Measurements from ENCODE around the gene DHRS7C. TPM values are rescaled to one million over a fixed set of nuclear protein-coding genes. Genes with fewer than 3 reads are reported as not detected.

Gene DHRS7C
- polyA plus RNA-seq, 1 donor (not counting 4 experiments of a cell fraction or from before 2014, with no cell fraction given) = not detected

GRCh38 chr17:9816472-9816871, 25.1 kb upstream of the DHRS7C start:
- H3K4me1 ChIP-seq (ENCODE audit: control insufficient read depth, extremely low read depth, insufficient read depth, low read length) = no peaks in the 10 kb centered on the region
- no peak overlapping the region for H3K4me2 ChIP-seq (ENCODE audit: control insufficient read depth, extremely low read depth, insufficient read depth, low read depth, low read length)
- no peaks in the 10 kb centered on the region for H3K79me2 ChIP-seq (ENCODE audit: control insufficient read depth, insufficient read depth, low read length)
- no peaks in the 10 kb centered on the region for H3K36me3 ChIP-seq (ENCODE audit: control insufficient read depth in 2 of 2, extremely low read depth in 1 of 2, insufficient read depth in 2 of 2, low read length in 2 of 2)
- DNase-seq (ENCODE audit: low read depth, low spot score) (no peak), FAIRE-seq (no peak)
- TF ChIP-seq EZH2 (IDR thresholded peaks at IDR 0.05; ENCODE audit: low read length) (no peak), CTCF (optimal IDR thresholded peaks at IDR 0.05 in 1 of 3, IDR thresholded peaks at IDR 0.05 in 1 of 3, conservative IDR thresholded peaks at IDR 0.05 in 1 of 3; ENCODE audit: extremely low read depth in 1 of 3, insufficient read depth in 2 of 3, low read length in 3 of 3) (no peak)
- no peak overlapping the region for H3K9ac ChIP-seq (ENCODE audit: control insufficient read depth, extremely low read depth, insufficient read depth, low read length)
- no peaks in the 10 kb centered on the region for H4K20me1 ChIP-seq (ENCODE audit: control insufficient read depth, extremely low read depth, insufficient read depth, low read length)
- no peaks in the 10 kb centered on the region for H3K27me3 ChIP-seq (ENCODE audit: control insufficient read depth, extremely low read depth, insufficient read depth, low read length)
- dilution Hi-C loops (cut with MboI; ENCODE audit: extremely low pct_ligation_motif_present, low sequenced_read_pairs) = no loop called here
- no peak overlapping the region for H3K4me3 ChIP-seq (ENCODE audit: control insufficient read depth in 2 of 3, extremely low read depth in 1 of 3, insufficient read depth in 2 of 3, low read depth in 1 of 3, low read length in 3 of 3)
- no peaks in the 10 kb centered on the region for H3K9me1 ChIP-seq (ENCODE audit: control insufficient read depth, extremely low read depth, insufficient read depth, low read length)
- no peak overlapping the region for H2AFZ ChIP-seq (ENCODE audit: control insufficient read depth, low read length)
- H3K9me3 ChIP-seq (ENCODE audit: control insufficient read depth, low read depth, low read length) = peaks cover 4% of the 10 kb centered on the region
- H3K27ac ChIP-seq (ENCODE audit: control insufficient read depth, insufficient read depth, low read length) = no peak overlapping the region

GRCh38 chr17:9814337-9814945, 23.0 kb upstream of the DHRS7C start:
- Histone ChIP-seq H3K9me3 (ENCODE audit: control insufficient read depth, low read depth, low read length) (peaks cover 4% of the 10 kb centered on the region), H3K36me3 (ENCODE audit: control insufficient read depth in 2 of 2, extremely low read depth in 1 of 2, insufficient read depth in 2 of 2, low read length in 2 of 2) (no peaks in the 10 kb centered on the region), H3K4me2 (ENCODE audit: control insufficient read depth, extremely low read depth, insufficient read depth, low read depth, low read length) (no peak overlapping the region), H3K27ac (ENCODE audit: control insufficient read depth, insufficient read depth, low read length) (no peak overlapping the region), H4K20me1 (ENCODE audit: control insufficient read depth, extremely low read depth, insufficient read depth, low read length) (no peaks in the 10 kb centered on the region), H3K79me2 (ENCODE audit: control insufficient read depth, insufficient read depth, low read length) (no peaks in the 10 kb centered on the region), H2AFZ (ENCODE audit: control insufficient read depth, low read length) (no peak overlapping the region), H3K27me3 (ENCODE audit: control insufficient read depth, extremely low read depth, insufficient read depth, low read length) (no peaks in the 10 kb centered on the region), H3K4me3 (ENCODE audit: control insufficient read depth in 2 of 3, extremely low read depth in 1 of 3, insufficient read depth in 2 of 3, low read depth in 1 of 3, low read length in 3 of 3) (no peak overlapping the region), H3K4me1 (ENCODE audit: control insufficient read depth, extremely low read depth, insufficient read depth, low read length) (no peaks in the 10 kb centered on the region), H3K9ac (ENCODE audit: control insufficient read depth, extremely low read depth, insufficient read depth, low read length) (no peak overlapping the region), H3K9me1 (ENCODE audit: control insufficient read depth, extremely low read depth, insufficient read depth, low read length) (no peaks in the 10 kb centered on the region)
- TF ChIP-seq CTCF (optimal IDR thresholded peaks at IDR 0.05 in 1 of 3, IDR thresholded peaks at IDR 0.05 in 1 of 3, conservative IDR thresholded peaks at IDR 0.05 in 1 of 3; ENCODE audit: extremely low read depth in 1 of 3, insufficient read depth in 2 of 3, low read length in 3 of 3) (no peak), EZH2 (IDR thresholded peaks at IDR 0.05; ENCODE audit: low read length) (no peak)
- no peak for FAIRE-seq
- no peak for DNase-seq (ENCODE audit: low read depth, low spot score)
- dilution Hi-C loops (cut with MboI; ENCODE audit: extremely low pct_ligation_motif_present, low sequenced_read_pairs) = no loop called here
